ENCODE data around the gene PALB2. TPM values are rescaled to one million over a fixed set of nuclear protein-coding genes. Genes with fewer than 3 reads are reported as not detected.
A peak's percentile ranks its signal among the peaks of the same experiment; 100 is the strongest.

Gene PALB2
- total and polyA plus RNA-seq, 9 of the 15 experiments (the other 6 are each of a cell fraction or from before 2014, with no cell fraction given): 7.0 to 25.8 (median 15.2) TPM

DNA sequence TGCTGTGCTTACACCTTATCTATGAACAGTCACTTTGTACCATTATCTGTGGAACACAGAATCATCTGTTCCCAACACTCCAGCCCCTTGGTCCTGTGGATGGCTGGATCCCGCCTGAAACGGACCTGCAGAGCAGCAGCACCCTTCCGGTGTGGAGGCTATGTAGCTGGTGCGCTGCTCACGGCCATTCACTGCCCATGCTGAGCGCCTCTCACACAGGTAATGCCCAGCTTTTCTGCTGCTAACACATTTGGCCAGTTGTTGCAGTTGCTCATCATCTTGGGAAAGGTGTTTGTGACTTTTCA lies 26.2 kb upstream of the PALB2 start (continued):
- TF ChIP-seq, protein P1, sequence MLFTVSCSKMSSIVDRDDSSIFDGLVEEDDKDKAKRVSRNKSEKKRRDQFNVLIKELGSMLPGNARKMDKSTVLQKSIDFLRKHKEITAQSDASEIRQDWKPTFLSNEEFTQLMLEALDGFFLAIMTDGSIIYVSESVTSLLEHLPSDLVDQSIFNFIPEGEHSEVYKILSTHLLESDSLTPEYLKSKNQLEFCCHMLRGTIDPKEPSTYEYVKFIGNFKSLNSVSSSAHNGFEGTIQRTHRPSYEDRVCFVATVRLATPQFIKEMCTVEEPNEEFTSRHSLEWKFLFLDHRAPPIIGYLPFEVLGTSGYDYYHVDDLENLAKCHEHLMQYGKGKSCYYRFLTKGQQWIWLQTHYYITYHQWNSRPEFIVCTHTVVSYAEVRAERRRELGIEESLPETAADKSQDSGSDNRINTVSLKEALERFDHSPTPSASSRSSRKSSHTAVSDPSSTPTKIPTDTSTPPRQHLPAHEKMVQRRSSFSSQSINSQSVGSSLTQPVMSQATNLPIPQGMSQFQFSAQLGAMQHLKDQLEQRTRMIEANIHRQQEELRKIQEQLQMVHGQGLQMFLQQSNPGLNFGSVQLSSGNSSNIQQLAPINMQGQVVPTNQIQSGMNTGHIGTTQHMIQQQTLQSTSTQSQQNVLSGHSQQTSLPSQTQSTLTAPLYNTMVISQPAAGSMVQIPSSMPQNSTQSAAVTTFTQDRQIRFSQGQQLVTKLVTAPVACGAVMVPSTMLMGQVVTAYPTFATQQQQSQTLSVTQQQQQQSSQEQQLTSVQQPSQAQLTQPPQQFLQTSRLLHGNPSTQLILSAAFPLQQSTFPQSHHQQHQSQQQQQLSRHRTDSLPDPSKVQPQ (CRISPR knock-in tag; IDR thresholded peaks at IDR 0.05; ENCODE audit: borderline replicate concordance): no peak
- TF ChIP-seq, protein P2, sequence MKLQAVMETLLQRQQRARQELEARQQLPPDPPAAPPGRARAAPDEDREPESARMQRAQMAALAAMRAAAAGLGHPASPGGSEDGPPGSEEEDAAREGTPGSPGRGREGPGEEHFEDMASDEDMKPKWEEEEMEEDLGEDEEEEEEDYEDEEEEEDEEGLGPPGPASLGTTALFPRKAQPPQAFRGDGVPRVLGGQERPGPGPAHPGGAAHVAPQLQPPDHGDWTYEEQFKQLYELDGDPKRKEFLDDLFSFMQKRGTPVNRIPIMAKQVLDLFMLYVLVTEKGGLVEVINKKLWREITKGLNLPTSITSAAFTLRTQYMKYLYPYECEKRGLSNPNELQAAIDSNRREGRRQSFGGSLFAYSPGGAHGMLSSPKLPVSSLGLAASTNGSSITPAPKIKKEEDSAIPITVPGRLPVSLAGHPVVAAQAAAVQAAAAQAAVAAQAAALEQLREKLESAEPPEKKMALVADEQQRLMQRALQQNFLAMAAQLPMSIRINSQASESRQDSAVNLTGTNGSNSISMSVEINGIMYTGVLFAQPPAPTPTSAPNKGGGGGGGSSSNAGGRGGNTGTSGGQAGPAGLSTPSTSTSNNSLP (IDR thresholded peaks at IDR 0.05; ENCODE audit: borderline replicate concordance, low read depth, low read length): no peak
- TF ChIP-seq, protein P3, sequence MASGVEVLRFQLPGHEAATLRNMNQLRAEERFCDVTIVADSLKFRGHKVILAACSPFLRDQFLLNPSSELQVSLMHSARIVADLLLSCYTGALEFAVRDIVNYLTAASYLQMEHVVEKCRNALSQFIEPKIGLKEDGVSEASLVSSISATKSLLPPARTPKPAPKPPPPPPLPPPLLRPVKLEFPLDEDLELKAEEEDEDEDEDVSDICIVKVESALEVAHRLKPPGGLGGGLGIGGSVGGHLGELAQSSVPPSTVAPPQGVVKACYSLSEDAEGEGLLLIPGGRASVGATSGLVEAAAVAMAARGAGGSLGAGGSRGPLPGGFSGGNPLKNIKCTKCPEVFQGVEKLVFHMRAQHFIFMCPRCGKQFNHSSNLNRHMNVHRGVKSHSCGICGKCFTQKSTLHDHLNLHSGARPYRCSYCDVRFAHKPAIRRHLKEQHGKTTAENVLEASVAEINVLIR (CRISPR knock-in tag; IDR thresholded peaks at IDR 0.05): no peak
- TF ChIP-seq, protein P4, sequence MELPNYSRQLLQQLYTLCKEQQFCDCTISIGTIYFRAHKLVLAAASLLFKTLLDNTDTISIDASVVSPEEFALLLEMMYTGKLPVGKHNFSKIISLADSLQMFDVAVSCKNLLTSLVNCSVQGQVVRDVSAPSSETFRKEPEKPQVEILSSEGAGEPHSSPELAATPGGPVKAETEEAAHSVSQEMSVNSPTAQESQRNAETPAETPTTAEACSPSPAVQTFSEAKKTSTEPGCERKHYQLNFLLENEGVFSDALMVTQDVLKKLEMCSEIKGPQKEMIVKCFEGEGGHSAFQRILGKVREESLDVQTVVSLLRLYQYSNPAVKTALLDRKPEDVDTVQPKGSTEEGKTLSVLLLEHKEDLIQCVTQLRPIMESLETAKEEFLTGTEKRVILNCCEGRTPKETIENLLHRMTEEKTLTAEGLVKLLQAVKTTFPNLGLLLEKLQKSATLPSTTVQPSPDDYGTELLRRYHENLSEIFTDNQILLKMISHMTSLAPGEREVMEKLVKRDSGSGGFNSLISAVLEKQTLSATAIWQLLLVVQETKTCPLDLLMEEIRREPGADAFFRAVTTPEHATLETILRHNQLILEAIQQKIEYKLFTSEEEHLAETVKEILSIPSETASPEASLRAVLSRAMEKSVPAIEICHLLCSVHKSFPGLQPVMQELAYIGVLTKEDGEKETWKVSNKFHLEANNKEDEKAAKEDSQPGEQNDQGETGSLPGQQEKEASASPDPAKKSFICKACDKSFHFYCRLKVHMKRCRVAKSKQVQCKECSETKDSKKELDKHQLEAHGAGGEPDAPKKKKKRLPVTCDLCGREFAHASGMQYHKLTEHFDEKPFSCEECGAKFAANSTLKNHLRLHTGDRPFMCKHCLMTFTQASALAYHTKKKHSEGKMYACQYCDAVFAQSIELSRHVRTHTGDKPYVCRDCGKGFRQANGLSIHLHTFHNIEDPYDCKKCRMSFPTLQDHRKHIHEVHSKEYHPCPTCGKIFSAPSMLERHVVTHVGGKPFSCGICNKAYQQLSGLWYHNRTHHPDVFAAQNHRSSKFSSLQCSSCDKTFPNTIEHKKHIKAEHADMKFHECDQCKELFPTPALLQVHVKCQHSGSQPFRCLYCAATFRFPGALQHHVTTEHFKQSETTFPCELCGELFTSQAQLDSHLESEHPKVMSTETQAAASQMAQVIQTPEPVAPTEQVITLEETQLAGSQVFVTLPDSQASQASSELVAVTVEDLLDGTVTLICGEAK (IDR thresholded peaks at IDR 0.05): peak; percentile 70; the same call in 1 of the 2 replicates
- TF ChIP-seq, protein P4 (CRISPR knock-in tag; IDR thresholded peaks at IDR 0.05): no peak
- TF ChIP-seq, protein P5, sequence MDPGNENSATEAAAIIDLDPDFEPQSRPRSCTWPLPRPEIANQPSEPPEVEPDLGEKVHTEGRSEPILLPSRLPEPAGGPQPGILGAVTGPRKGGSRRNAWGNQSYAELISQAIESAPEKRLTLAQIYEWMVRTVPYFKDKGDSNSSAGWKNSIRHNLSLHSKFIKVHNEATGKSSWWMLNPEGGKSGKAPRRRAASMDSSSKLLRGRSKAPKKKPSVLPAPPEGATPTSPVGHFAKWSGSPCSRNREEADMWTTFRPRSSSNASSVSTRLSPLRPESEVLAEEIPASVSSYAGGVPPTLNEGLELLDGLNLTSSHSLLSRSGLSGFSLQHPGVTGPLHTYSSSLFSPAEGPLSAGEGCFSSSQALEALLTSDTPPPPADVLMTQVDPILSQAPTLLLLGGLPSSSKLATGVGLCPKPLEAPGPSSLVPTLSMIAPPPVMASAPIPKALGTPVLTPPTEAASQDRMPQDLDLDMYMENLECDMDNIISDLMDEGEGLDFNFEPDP (CRISPR knock-in tag; IDR thresholded peaks at IDR 0.05): no peak
- no peak for TF ChIP-seq MTA1 (IDR thresholded peaks at IDR 0.05; ENCODE audit: borderline replicate concordance)
- no peak for TF ChIP-seq SIRT6 (IDR thresholded peaks at IDR 0.05; ENCODE audit: low read depth, low read length)
- no peak for TF ChIP-seq ZZZ3 (IDR thresholded peaks at IDR 0.05)
- peak; percentile 62 for TF ChIP-seq CXXC5 (CRISPR knock-in tag; IDR thresholded peaks at IDR 0.05)
- TF ChIP-seq SMARCE1 (IDR thresholded peaks at IDR 0.05): peak; percentile 69; the same call in 1 of the 2 replicates
- TF ChIP-seq ZBED1 (IDR thresholded peaks at IDR 0.05): no peak
- TF ChIP-seq RBM25 (IDR thresholded peaks at IDR 0.05; ENCODE audit: low read depth, low read length, severe bottlenecking): no peak

Measured in K562 (cell line).